ENCODE results near the gene ADPRHL1. TPM values are rescaled to one million over a fixed set of nuclear protein-coding genes. Genes with fewer than 3 reads are reported as not detected.

Gene ADPRHL1
- total and polyA plus RNA-seq, 2 donors (not counting 1 experiment from before 2014, with no cell fraction given), result 0.59 to 1.5 TPM

DNA sequence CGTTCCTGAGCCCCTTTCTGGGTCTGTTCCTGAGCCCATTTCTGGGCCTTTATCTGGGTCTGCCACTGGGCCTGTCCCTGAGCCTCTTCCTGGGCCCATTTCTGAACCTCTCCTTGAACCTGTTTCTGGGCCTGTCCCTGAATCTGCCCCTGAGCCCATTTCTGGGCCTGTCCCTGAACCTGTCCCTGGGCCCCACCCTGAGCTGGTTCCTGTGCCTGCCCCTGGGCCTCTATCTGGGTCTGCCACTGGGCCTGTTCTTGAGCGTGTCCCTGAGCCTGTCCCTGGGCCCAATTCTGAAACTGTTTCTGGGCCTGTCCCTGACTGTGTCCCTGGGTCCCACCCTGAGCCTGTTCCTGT is 48.9 kb downstream of the ADPRHL1 start:
- H3K9me3 ChIP-seq (ENCODE audit: control insufficient read depth, insufficient read depth, low read depth, low read length), result no peaks in the 10 kb centered on the region
- no peaks in the 10 kb centered on the region for H3K79me2 ChIP-seq (ENCODE audit: control insufficient read depth, insufficient read depth, low read length)
- H2AFZ ChIP-seq (ENCODE audit: low read length), result no peak overlapping the region
- no peaks in the 10 kb centered on the region for H3K4me1 ChIP-seq (ENCODE audit: control insufficient read depth, extremely low read depth, insufficient read depth, low read length)
- H3K36me3 ChIP-seq (ENCODE audit: control insufficient read depth, insufficient read depth, low read length), result no peaks in the 10 kb centered on the region
- no peak overlapping the region for H3K4me2 ChIP-seq (ENCODE audit: extremely low read depth, insufficient read depth, low read length)
- H4K20me1 ChIP-seq (ENCODE audit: control insufficient read depth, extremely low read depth, insufficient read depth, low read length), result no peaks in the 10 kb centered on the region
- H3K9ac ChIP-seq (ENCODE audit: insufficient read depth, low read length), result no peak overlapping the region
- DNase-seq (ENCODE audit: low read depth in 2 of 2), result no peak
- no peak overlapping the region for H3K4me3 ChIP-seq (replicated peaks in 1 of 4; ENCODE audit: control extremely low read depth in 1 of 4, insufficient read depth in 1 of 4, low read depth in 3 of 4, low read length in 4 of 4)
- TF ChIP-seq, protein P1, sequence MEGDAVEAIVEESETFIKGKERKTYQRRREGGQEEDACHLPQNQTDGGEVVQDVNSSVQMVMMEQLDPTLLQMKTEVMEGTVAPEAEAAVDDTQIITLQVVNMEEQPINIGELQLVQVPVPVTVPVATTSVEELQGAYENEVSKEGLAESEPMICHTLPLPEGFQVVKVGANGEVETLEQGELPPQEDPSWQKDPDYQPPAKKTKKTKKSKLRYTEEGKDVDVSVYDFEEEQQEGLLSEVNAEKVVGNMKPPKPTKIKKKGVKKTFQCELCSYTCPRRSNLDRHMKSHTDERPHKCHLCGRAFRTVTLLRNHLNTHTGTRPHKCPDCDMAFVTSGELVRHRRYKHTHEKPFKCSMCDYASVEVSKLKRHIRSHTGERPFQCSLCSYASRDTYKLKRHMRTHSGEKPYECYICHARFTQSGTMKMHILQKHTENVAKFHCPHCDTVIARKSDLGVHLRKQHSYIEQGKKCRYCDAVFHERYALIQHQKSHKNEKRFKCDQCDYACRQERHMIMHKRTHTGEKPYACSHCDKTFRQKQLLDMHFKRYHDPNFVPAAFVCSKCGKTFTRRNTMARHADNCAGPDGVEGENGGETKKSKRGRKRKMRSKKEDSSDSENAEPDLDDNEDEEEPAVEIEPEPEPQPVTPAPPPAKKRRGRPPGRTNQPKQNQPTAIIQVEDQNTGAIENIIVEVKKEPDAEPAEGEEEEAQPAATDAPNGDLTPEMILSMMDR (conservative IDR thresholded peaks at IDR 0.05 in 1 of 2, IDR thresholded peaks at IDR 0.05 in 1 of 2; ENCODE audit: low read depth in 1 of 2, low read length in 2 of 2), result no peak
- no peak overlapping the region for H3K27ac ChIP-seq (ENCODE audit: insufficient read depth, low read length)
- H3K27me3 ChIP-seq (ENCODE audit: control insufficient read depth, insufficient read depth, low read length), result no peaks in the 10 kb centered on the region

- TF ChIP-seq EZH2 (IDR thresholded peaks at IDR 0.05; ENCODE audit: low read length, missing control alignments), result no peak
- TF ChIP-seq, protein P1 (conservative IDR thresholded peaks at IDR 0.05 in 1 of 2, IDR thresholded peaks at IDR 0.05 in 1 of 2; ENCODE audit: low read depth in 1 of 2, low read length in 2 of 2), result no peak
- no peak for DNase-seq (ENCODE audit: low read depth in 2 of 2)
These were observed 49.8 kb downstream of the ADPRHL1 start for GRCh38 chr13:113403255-113404104.

DNA sequence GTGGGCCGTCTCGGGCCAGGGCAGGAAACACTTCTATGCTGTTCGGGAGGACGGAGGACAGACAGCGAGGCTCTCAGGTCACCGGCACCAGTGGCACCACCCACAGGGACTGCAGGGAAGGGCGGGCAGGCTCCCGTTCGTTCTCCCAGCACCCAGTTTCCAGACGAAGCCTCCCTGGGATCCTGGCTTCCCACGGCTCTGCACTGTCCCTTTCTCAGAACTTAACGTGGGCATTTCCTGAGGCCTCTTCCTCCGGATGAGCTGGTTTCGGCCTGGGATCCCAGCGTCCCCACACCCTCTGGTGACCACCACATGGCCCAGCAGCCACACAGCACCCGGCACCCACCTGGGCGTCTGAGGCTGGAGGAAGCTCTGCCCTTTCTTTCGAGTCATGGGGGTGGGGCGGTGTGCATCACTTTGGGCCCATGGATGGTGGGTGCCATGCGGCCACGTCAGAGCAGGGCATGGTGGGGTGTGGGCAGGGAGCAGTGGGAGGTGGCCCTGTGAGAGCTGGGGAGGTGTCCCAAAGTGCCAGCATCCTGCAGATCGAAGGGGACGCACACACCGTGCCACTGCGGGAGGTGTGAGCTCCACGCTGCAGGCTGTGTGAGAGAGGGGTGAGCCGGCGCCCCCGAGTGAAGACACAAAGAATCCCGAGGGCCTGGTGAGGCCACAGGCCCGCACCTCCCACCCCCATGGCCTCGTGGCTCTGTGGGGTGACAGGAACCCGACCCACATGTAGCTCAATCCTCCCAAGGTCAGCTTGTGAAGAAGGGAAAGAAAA is 50.6 kb downstream of the ADPRHL1 start:
- Histone ChIP-seq H3K27me3 (ENCODE audit: control insufficient read depth, insufficient read depth, low read length) (no peaks in the 10 kb centered on the region), H3K9me3 (ENCODE audit: control insufficient read depth, insufficient read depth, low read depth, low read length) (no peaks in the 10 kb centered on the region), H3K27ac (ENCODE audit: insufficient read depth, low read length) (no peak overlapping the region), H3K79me2 (ENCODE audit: control insufficient read depth, insufficient read depth, low read length) (no peaks in the 10 kb centered on the region), H3K4me1 (ENCODE audit: control insufficient read depth, extremely low read depth, insufficient read depth, low read length) (no peaks in the 10 kb centered on the region), H3K4me2 (ENCODE audit: extremely low read depth, insufficient read depth, low read length) (no peak overlapping the region), H3K9ac (ENCODE audit: insufficient read depth, low read length) (no peak overlapping the region), H4K20me1 (ENCODE audit: control insufficient read depth, extremely low read depth, insufficient read depth, low read length) (no peaks in the 10 kb centered on the region), H2AFZ (ENCODE audit: low read length) (no peak overlapping the region), H3K36me3 (ENCODE audit: control insufficient read depth, insufficient read depth, low read length) (no peaks in the 10 kb centered on the region), H3K4me3 (replicated peaks in 1 of 4; ENCODE audit: control extremely low read depth in 1 of 4, insufficient read depth in 1 of 4, low read depth in 3 of 4, low read length in 4 of 4) (no peak overlapping the region)
- DNase-seq (ENCODE audit: low read depth in 2 of 2), result no peak
- TF ChIP-seq EZH2 (IDR thresholded peaks at IDR 0.05; ENCODE audit: low read length, missing control alignments), result no peak
- TF ChIP-seq, protein P1 (conservative IDR thresholded peaks at IDR 0.05 in 1 of 2, IDR thresholded peaks at IDR 0.05 in 1 of 2; ENCODE audit: low read depth in 1 of 2, low read length in 2 of 2), result no peak

More at GRCh38 chr13:113403255-113404104, 49.8 kb downstream of the ADPRHL1 start:
- Histone ChIP-seq H3K9ac (ENCODE audit: insufficient read depth, low read length) (no peak overlapping the region), H3K36me3 (ENCODE audit: control insufficient read depth, insufficient read depth, low read length) (no peaks in the 10 kb centered on the region), H3K4me3 (replicated peaks in 1 of 4; ENCODE audit: control extremely low read depth in 1 of 4, insufficient read depth in 1 of 4, low read depth in 3 of 4, low read length in 4 of 4) (no peak overlapping the region), H3K27me3 (ENCODE audit: control insufficient read depth, insufficient read depth, low read length) (no peaks in the 10 kb centered on the region), H3K27ac (ENCODE audit: insufficient read depth, low read length) (no peak overlapping the region), H3K4me2 (ENCODE audit: extremely low read depth, insufficient read depth, low read length) (no peak overlapping the region), H4K20me1 (ENCODE audit: control insufficient read depth, extremely low read depth, insufficient read depth, low read length) (no peaks in the 10 kb centered on the region), H2AFZ (ENCODE audit: low read length) (no peak overlapping the region), H3K9me3 (ENCODE audit: control insufficient read depth, insufficient read depth, low read depth, low read length) (no peaks in the 10 kb centered on the region), H3K4me1 (ENCODE audit: control insufficient read depth, extremely low read depth, insufficient read depth, low read length) (no peaks in the 10 kb centered on the region), H3K79me2 (ENCODE audit: control insufficient read depth, insufficient read depth, low read length) (no peaks in the 10 kb centered on the region)

All from fibroblast of lung (primary cell).